NCI-H526 treated with DMSO at 0.1 percent for 48 hours (cell line): ENCODE data around the gene DFFB.

ENCODE experiments used
- DNase-seq: peaks from one replicate; lab custom pipeline; 2025; lab: John Stamatoyannopoulos, UW

DFFB gene

GRCh38 chr1:3896396-3897000 lies 39.2 kb downstream of the DFFB start:
- DNase-seq, result no peak

- DNase-seq, result no peak
These were observed 41.1 kb downstream of the DFFB start for GRCh38 chr1:3898475-3898735.

- DNase-seq, result no peak
These were observed 41.9 kb downstream of the DFFB start for GRCh38 chr1:3898994-3899753.

GRCh38 chr1:3899754-3900149 lies 42.5 kb downstream of the DFFB start:
- DNase-seq, result no peak

GRCh38 chr1:3900150-3900968 lies 43.1 kb downstream of the DFFB start, which contains the start of gene C1orf174:
C1orf174 (minus strand) TSS chr1:3900272; CDS start chr1:3900186, 86 bp downstream.
- DNase-seq, result peak; percentile 99

- peak; percentile 77 for DNase-seq
These were observed 43.8 kb downstream of the DFFB start for GRCh38 chr1:3900969-3901529.

- no peak for DNase-seq
These were observed 44.8 kb downstream of the DFFB start for GRCh38 chr1:3902111-3902511.

GRCh38 chr1:3902571-3903091 lies 45.4 kb downstream of the DFFB start:
- DNase-seq, result no peak

- DNase-seq, result no peak
These were observed 46.1 kb downstream of the DFFB start for GRCh38 chr1:3903141-3904005.

GRCh38 chr1:3904006-3904842 lies 46.9 kb downstream of the DFFB start:
- DNase-seq, result no peak

- no peak for DNase-seq
These were observed 47.5 kb downstream of the DFFB start for GRCh38 chr1:3904843-3905185.

GRCh38 chr1:3905266-3905952 lies 48.1 kb downstream of the DFFB start:
- DNase-seq, result no peak

GRCh38 chr1:3905953-3906671 lies 48.8 kb downstream of the DFFB start:
- no peak for DNase-seq

- DNase-seq, result no peak
These were observed 49.4 kb downstream of the DFFB start for GRCh38 chr1:3906672-3907020.

GRCh38 chr1:3907031-3907534 lies 49.8 kb downstream of the DFFB start:
- no peak for DNase-seq

- no peak for DNase-seq
These were observed 50.4 kb downstream of the DFFB start for GRCh38 chr1:3907621-3908165.

- no peak for DNase-seq
These were observed 51.7 kb downstream of the DFFB start for GRCh38 chr1:3908886-3909517.

- no peak for DNase-seq
These were observed 52.3 kb downstream of the DFFB start for GRCh38 chr1:3909615-3910014.
